DOHH2 (cell line): ENCODE data around the gene COTL1.

Experiments
- H3F3A ChIP-seq: fragments of 200-600 bp; sonication (generic), shearing (Covaris generic); 2 replicates; pipeline ENCODE4 v1.6.0; 2016; ENCODE audit warnings: antibody characterized with exemption, mild to moderate bottlenecking; ENCODE audit not compliant: control insufficient read depth, insufficient read depth
- H3K27ac ChIP-seq: fragments of 200-600 bp; sonication (generic); 2 replicates; pipeline ENCODE4 v1.5.1; 2014; ENCODE audit warnings: low read depth, mild to moderate bottlenecking, low read length, moderate library complexity
- H3K27me3 ChIP-seq: fragments of 200-600 bp; sonication (generic); 2 replicates; pipeline ENCODE4 v1.6.1; 2014; ENCODE audit warnings: mild to moderate bottlenecking, low read length, mixed read lengths; ENCODE audit not compliant: control insufficient read depth
- H3K36me3 ChIP-seq: fragments of 200-600 bp; sonication (generic); 2 replicates; pipeline ENCODE4 v1.6.1; 2014; ENCODE audit warnings: mild to moderate bottlenecking, low read length, moderate library complexity, mixed read lengths; ENCODE audit not compliant: control insufficient read depth
- H3K4me1 ChIP-seq: fragments of 200-600 bp; sonication (generic); 2 replicates; pipeline ENCODE4 v1.6.1; 2014; ENCODE audit warnings: mild to moderate bottlenecking, low read length, mixed read lengths; ENCODE audit not compliant: control insufficient read depth
- H3K4me2 ChIP-seq: fragments of 200-600 bp; sonication (generic); 2 replicates; pipeline ENCODE4 v1.6.0; 2014; ENCODE audit warnings: mild to moderate bottlenecking, low read length, moderate library complexity
- H3K4me3 ChIP-seq: fragments of 200-600 bp; sonication (generic); 2 replicates; pipeline ENCODE4 v1.5.1; 2014; ENCODE audit warnings: mild to moderate bottlenecking, low read length, mixed read lengths
- H3K79me2 ChIP-seq: fragments of 200-600 bp; sonication (generic); 2 replicates; pipeline ENCODE4 v1.6.1; 2014; ENCODE audit warnings: mild to moderate bottlenecking, low read length, mixed read lengths; ENCODE audit not compliant: control insufficient read depth
- H3K9me2 ChIP-seq: fragments of 200-600 bp; sonication (generic); replicated peaks from 2 replicates; pipeline ENCODE4 v1.6.1; 2014; ENCODE audit warnings: mild to moderate bottlenecking, low read length, mixed read lengths; ENCODE audit not compliant: control insufficient read depth
- H3K9me3 ChIP-seq: fragments of 200-600 bp; sonication (generic); 2 replicates; pipeline ENCODE4 v1.6.1; 2014; ENCODE audit warnings: antibody characterized with exemption, low read length, mixed read lengths; ENCODE audit not compliant: control insufficient read depth, insufficient read depth
- H4K20me1 ChIP-seq: fragments of 200-600 bp; sonication (generic); 2 replicates; pipeline ENCODE4 v1.6.0; 2014; ENCODE audit warnings: low read depth, mild to moderate bottlenecking, antibody characterized with exemption, low read length, moderate library complexity; ENCODE audit not compliant: control insufficient read depth, insufficient read depth
- CTCF ChIP-seq: fragments of 200-600 bp; sonication (generic); IDR thresholded peaks from one replicate; pipeline ENCODE4 v1.5.1; 2014; ENCODE audit warnings: antibody characterized with exemption, mild to moderate bottlenecking, low read depth, low read length; ENCODE audit not compliant: poor library complexity, severe bottlenecking
- EZH2phosphoT487 ChIP-seq: fragments of 200-600 bp; sonication (generic); IDR thresholded peaks from 2 replicates; pipeline ENCODE4 v1.6.1; 2017; ENCODE audit warnings: borderline replicate concordance, mild to moderate bottlenecking, antibody characterized with exemption, low read length, moderate library complexity, mixed read lengths

Gene COTL1

GRCh38 chr16:84543253-84543652 is 74.6 kb downstream of the COTL1 start:
- Histone ChIP-seq H3K4me2 (no peak overlapping the region), H3K4me1 (no peaks in the 10 kb centered on the region), H3K27ac (no peak overlapping the region), H3K9me3 (no peaks in the 10 kb centered on the region), H3K27me3 (peaks cover 16% of the 10 kb centered on the region), H4K20me1 (no peaks in the 10 kb centered on the region), H3K4me3 (no peak overlapping the region), H3F3A (no peaks in the 10 kb centered on the region), H3K36me3 (no peaks in the 10 kb centered on the region), H3K79me2 (no peaks in the 10 kb centered on the region), H3K9me2 (no peaks in the 10 kb centered on the region)
- TF ChIP-seq CTCF = no peak

- Histone ChIP-seq H3K4me1 (no peaks in the 10 kb centered on the region), H3F3A (no peaks in the 10 kb centered on the region), H3K79me2 (no peaks in the 10 kb centered on the region), H3K4me3 (no peak overlapping the region), H4K20me1 (no peaks in the 10 kb centered on the region), H3K4me2 (no peak overlapping the region), H3K27ac (no peak overlapping the region), H3K36me3 (no peaks in the 10 kb centered on the region), H3K27me3 (peaks cover 16% of the 10 kb centered on the region), H3K9me2 (no peaks in the 10 kb centered on the region), H3K9me3 (no peaks in the 10 kb centered on the region)
- TF ChIP-seq EZH2phosphoT487 = no peak
- no peak for TF ChIP-seq CTCF
Observed at GRCh38 chr16:84541999-84542817, 75.7 kb downstream of the COTL1 start.

- no peaks in the 10 kb centered on the region for H3K36me3 ChIP-seq
- H3K79me2 ChIP-seq = no peaks in the 10 kb centered on the region
- H3K27me3 ChIP-seq = peaks cover 15% of the 10 kb centered on the region
- no peak for TF ChIP-seq CTCF
- TF ChIP-seq EZH2phosphoT487 = no peak
- H3K9me2 ChIP-seq = no peaks in the 10 kb centered on the region
- no peaks in the 10 kb centered on the region for H3K4me1 ChIP-seq
- no peaks in the 10 kb centered on the region for H3K9me3 ChIP-seq
- no peaks in the 10 kb centered on the region for H3F3A ChIP-seq
- H3K4me3 ChIP-seq = no peak overlapping the region
- no peaks in the 10 kb centered on the region for H4K20me1 ChIP-seq
- no peak overlapping the region for H3K4me2 ChIP-seq
- no peak overlapping the region for H3K27ac ChIP-seq
Observed at GRCh38 chr16:84540194-84540593, 77.7 kb downstream of the COTL1 start.
